T-helper 1 cell treated with Interleukin-12 subunit alpha and Interleukin-12 subunit beta and Interleukin-4 antibody, amounts not matched to agents 30 ng/mL and 1 ng/mL, for 36 hours (primary cell): ENCODE data around the gene CEP70. TPM values are rescaled to one million over a fixed set of nuclear protein-coding genes. Genes with fewer than 3 reads are reported as not detected.

Experiments used
- intact Hi-C: fragments of 100-400 bp; cut with micrococcal nuclease; formaldehyde crosslinking; loops from one replicate; pipeline ENCODE4 v1.15.1; 2024
- total RNA-seq: library from RNA; stranded (reverse); gene quantifications from 2 replicates; pipeline ENCODE4 v1.2.3, GENCODE V29; 2022

Gene CEP70
- total RNA-seq, 1 donor from 2014 or later: 6.5 TPM

- intact Hi-C loops: loop anchor here (10.0 kb wide), 1 partner anchor 221 kb away; no protein-coding TSS in a partner anchor
These were observed 120.7 kb downstream of the CEP70 start for GRCh38 chr3:138473391-138473790.

- intact Hi-C loops: loop anchor here (10.0 kb wide), 1 partner anchor 223 kb away; no protein-coding TSS in a partner anchor
These were observed 121.8 kb downstream of the CEP70 start for GRCh38 chr3:138472141-138472825.

GRCh38 chr3:138471481-138471880 is 122.6 kb downstream of the CEP70 start:
- intact Hi-C loops: loop anchor here (10.0 kb wide), 1 partner anchor 223 kb away; no protein-coding TSS in a partner anchor

GRCh38 chr3:138470687-138471086 is 123.4 kb downstream of the CEP70 start:
- intact Hi-C loops: loop anchor here (10.0 kb wide), 1 partner anchor 224 kb away; no protein-coding TSS in a partner anchor

- intact Hi-C loops: loop anchor here (10.0 kb wide), 1 partner anchor 225 kb away; no protein-coding TSS in a partner anchor
These were observed 124.2 kb downstream of the CEP70 start for GRCh38 chr3:138469874-138470273.

GRCh38 chr3:138468886-138469285 is 125.2 kb downstream of the CEP70 start:
- intact Hi-C loops: no loop called here

GRCh38 chr3:138468451-138468850 is 125.6 kb downstream of the CEP70 start:
- intact Hi-C loops: no loop called here

GRCh38 chr3:138467931-138468330 is 126.1 kb downstream of the CEP70 start:
- intact Hi-C loops: no loop called here

- intact Hi-C loops: no loop called here
These were observed 128.1 kb downstream of the CEP70 start for GRCh38 chr3:138465925-138466324.

GRCh38 chr3:138465451-138465850 is 128.6 kb downstream of the CEP70 start:
- intact Hi-C loops: no loop called here

GRCh38 chr3:138464491-138464860 is 129.6 kb downstream of the CEP70 start:
- intact Hi-C loops: no loop called here

- intact Hi-C loops: no loop called here
These were observed 130.2 kb downstream of the CEP70 start for GRCh38 chr3:138463724-138464490.

GRCh38 chr3:138461896-138462295 is 132.2 kb downstream of the CEP70 start:
- intact Hi-C loops: no loop called here

GRCh38 chr3:138461246-138461645 is 132.8 kb downstream of the CEP70 start:
- intact Hi-C loops: no loop called here

- intact Hi-C loops: no loop called here
These were observed 133.4 kb downstream of the CEP70 start for GRCh38 chr3:138460536-138461205.

GRCh38 chr3:138459619-138460535 is 134.2 kb downstream of the CEP70 start:
- intact Hi-C loops: no loop called here

- intact Hi-C loops: no loop called here
These were observed 135.1 kb downstream of the CEP70 start for GRCh38 chr3:138458774-138459499.

GRCh38 chr3:138457863-138458735 is 136.0 kb downstream of the CEP70 start:
- intact Hi-C loops: no loop called here
